BLaER1 treated with 17β-estradiol and CSF1 and Interleukin-3, amounts not matched to agents 10 nM and 100 nM (cell line): ENCODE results near the gene MTA1.
A peak's percentile ranks its signal among the peaks of the same experiment; 100 is the strongest.

Experiments
- H3K27ac ChIP-seq, 11 experiments: shearing (Covaris generic); formaldehyde crosslinking; 2 replicates each; pipeline ENCODE4 v1.8.1; 2022
- H3K27me3 ChIP-seq, 11 experiments: shearing (Covaris generic); formaldehyde crosslinking; 2 replicates each; pipeline ENCODE4 v1.8.1; 2022
- H3K36me3 ChIP-seq, 11 experiments: shearing (Covaris generic); formaldehyde crosslinking; 2 replicates each; pipeline ENCODE4 v1.8.1; 2022
- H3K4me1 ChIP-seq, 10 experiments: shearing (Covaris generic); formaldehyde crosslinking; 2 replicates each; pipeline ENCODE4 v1.8.1; 2022
- H3K4me2 ChIP-seq, 11 experiments: shearing (Covaris generic); formaldehyde crosslinking; 2 replicates each; pipeline ENCODE4 v1.8.1; 2022
- H3K4me3 ChIP-seq, 10 experiments: shearing (Covaris generic); formaldehyde crosslinking; 2 replicates each; pipeline ENCODE4 v1.8.1; 2022
- H3K9ac ChIP-seq, 11 experiments: shearing (Covaris generic); formaldehyde crosslinking; 2 replicates each; pipeline ENCODE4 v1.8.1; 2022
- H3K9me3 ChIP-seq, 11 experiments: shearing (Covaris generic); formaldehyde crosslinking; replicated peaks in 1 of 11; 2 replicates each; pipeline ENCODE4 v1.8.1; 2022
- H4K20me1 ChIP-seq, 11 experiments: shearing (Covaris generic); formaldehyde crosslinking; 2 replicates each; pipeline ENCODE4 v1.8.1; 2022
- Cebpa-rat ChIP-seq, 11 experiments: shearing (Covaris generic); IDR thresholded peaks; 2 replicates each; pipeline ENCODE4 v1.8.1; 2022

Gene MTA1

DNA sequence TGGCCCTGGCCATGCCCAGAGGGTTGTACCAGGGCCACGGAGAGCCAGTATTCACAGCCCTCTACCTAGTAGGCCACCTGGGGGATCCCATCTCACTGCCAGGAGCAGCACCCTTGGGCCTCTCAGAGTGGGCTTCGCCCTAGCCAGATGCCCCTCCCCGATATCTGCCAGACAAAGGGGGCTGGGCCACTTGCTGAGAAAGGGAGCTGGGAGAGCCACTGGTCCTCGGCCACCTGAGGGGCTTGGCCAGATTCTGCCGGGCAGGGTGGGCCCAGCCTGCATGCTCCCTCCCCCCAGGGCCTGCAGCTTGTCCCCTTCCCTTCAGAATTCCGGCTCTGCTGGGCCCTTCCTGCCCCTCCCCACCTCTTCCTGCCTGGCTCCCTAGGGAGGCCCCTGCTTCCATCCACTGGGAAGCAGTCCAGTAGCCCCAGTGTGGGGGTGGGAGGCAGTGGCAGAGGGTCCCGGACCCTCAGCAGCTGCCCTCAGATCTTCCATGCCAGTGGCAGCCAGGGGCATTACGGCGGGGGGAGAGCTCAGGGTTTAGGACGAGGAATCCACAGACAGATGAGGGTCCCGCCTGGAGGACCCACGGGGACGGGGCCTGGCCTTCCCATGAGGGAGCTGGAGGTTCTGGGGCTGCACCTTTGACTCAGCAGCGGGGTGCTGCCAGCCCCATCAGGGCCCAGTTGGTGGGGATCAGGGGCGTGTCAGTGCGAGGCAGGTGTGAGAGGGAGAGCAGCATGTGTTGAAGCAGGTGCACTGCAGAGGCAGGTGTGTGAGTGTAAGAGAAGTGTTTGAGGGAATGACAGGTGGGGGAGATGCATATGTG is 57.4 kb downstream of the MTA1 start:
- Histone ChIP-seq H3K4me1 (peaks cover 50 to 82% (median 75%) of the 10 kb centered on the region in 10 experiments), H3K4me3 (peak overlapping the region in 8 of 10 experiments; percentile 20 to 81 (median 72); a peak in 12 of 20 replicates), H4K20me1 (peaks cover 0 to 76% (median 46%) of the 10 kb centered on the region in 11 experiments; a peak in 19 of 22 replicates), H3K27ac (no peak overlapping the region), H3K4me2 (peak overlapping the region; percentile 88 to 100 (median 99)), H3K9ac (peak overlapping the region in 6 of 11 experiments; percentile 66 to 80 (median 72); a peak in 5 of 22 replicates), H3K27me3 (peaks cover 49 to 62% (median 61%) of the 10 kb centered on the region in 11 experiments), H3K9me3 (peaks cover 0 to 6% (median 0%) of the 10 kb centered on the region in 11 experiments; a peak in 2 of 22 replicates), H3K36me3 (no peaks in the 10 kb centered on the region)
- no peak for TF ChIP-seq Cebpa-rat (IDR thresholded peaks at IDR 0.05)

DNA sequence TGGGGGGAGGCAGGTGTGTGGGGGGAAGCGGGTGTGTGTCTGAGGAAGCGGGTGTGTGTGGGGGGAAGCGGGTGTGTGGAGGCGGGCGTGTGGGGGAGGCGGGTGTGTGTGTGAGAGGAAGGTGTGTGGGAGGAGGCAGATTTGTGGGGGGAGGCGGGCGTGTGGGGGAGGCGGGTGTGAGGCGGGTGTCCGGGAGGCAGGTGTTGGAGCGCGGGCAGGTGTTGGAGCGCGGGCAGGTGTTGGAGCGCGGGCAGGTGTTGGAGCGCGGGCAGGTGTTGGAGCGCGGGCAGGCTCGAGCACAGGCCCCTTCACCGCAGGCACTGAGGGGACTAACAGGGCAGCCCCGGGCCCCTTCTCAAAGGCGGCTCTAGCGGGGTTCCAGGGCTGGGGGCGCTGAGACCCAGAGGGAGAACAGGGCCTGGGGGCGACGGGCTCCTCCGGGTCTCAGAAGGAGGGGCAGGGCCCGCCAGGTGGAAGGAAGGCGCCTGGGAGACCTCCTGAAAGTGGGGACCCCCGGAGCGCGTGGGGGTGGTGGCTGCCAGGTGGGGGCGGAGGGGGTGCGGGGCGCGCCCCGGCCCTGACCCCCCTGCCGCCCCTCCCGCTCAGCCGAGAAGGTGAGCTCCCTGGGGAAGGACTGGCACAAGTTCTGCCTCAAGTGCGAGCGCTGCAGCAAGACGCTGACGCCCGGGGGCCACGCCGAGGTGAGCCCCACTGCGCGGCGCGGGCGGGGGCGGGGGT is 58.2 kb downstream of the MTA1 start:
- H3K27me3 ChIP-seq, result peaks cover 49 to 62% (median 61%) of the 10 kb centered on the region in 11 experiments
- H3K36me3 ChIP-seq, result no peaks in the 10 kb centered on the region
- H3K9ac ChIP-seq, result no peak overlapping the region
- peaks cover 0 to 76% (median 38%) of the 10 kb centered on the region in 11 experiments; a peak in 19 of 22 replicates for H4K20me1 ChIP-seq
- H3K4me1 ChIP-seq, result peaks cover 51 to 82% (median 75%) of the 10 kb centered on the region in 10 experiments
- H3K4me2 ChIP-seq, result peak overlapping the region in 10 of 11 experiments; percentile 11 to 100 (median 64); a peak in 16 of 22 replicates
- no peak for TF ChIP-seq Cebpa-rat (IDR thresholded peaks at IDR 0.05)
- no peak overlapping the region for H3K27ac ChIP-seq
- H3K4me3 ChIP-seq, result no peak overlapping the region
- H3K9me3 ChIP-seq, result peaks cover 0 to 6% (median 0%) of the 10 kb centered on the region in 11 experiments; a peak in 2 of 22 replicates

DNA sequence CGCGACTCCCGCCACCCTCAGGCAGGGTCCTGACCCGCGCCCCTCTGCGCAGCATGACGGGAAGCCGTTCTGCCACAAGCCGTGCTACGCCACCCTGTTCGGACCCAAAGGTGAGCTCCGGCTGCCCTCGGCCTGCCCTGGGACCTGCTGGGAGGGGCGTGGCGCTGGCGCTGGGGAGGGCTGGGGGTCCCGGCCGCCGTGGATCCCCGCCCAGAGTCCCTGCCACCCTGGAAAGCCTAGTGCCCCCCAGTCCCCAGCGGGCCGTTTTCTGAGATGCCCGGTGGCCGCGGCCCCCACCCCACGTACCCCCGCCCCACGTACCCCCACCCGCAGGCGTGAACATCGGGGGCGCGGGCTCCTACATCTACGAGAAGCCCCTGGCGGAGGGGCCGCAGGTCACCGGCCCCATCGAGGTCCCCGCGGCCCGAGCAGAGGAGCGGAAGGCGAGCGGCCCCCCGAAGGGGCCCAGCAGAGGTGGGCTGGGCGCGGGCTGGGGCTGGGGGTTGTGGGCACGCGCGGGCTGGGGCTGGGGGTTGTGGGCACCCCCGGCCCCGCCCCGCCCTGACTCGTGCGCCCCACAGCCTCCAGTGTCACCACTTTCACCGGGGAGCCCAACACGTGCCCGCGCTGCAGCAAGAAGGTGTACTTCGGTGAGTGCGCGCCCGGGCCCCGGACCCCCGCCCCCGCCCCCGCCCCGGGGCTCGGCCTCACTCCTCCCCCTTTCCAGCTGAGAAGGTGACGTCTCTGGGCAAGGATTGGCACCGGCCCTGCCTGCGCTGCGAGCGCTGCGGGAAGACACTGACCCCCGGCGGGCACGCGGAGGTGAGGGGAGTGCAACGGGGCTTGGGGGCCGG is 59.0 kb downstream of the MTA1 start:
- Histone ChIP-seq H3K4me1 (peaks cover 55 to 82% (median 75%) of the 10 kb centered on the region in 10 experiments), H3K9me3 (peaks cover 0 to 6% (median 0%) of the 10 kb centered on the region in 11 experiments; a peak in 2 of 22 replicates), H4K20me1 (peaks cover 0 to 76% (median 35%) of the 10 kb centered on the region in 11 experiments; a peak in 15 of 22 replicates), H3K4me3 (no peak overlapping the region), H3K4me2 (peak overlapping the region in 10 of 11 experiments; percentile 11 to 49 (median 32); a peak in 11 of 22 replicates), H3K27me3 (peaks cover 49 to 62% (median 61%) of the 10 kb centered on the region in 11 experiments), H3K9ac (no peak overlapping the region), H3K27ac (no peak overlapping the region), H3K36me3 (no peaks in the 10 kb centered on the region)
- TF ChIP-seq Cebpa-rat (IDR thresholded peaks at IDR 0.05), result no peak

- Histone ChIP-seq H3K27me3 (peaks cover 49 to 62% (median 61%) of the 10 kb centered on the region in 11 experiments), H4K20me1 (peaks cover 0 to 76% (median 33%) of the 10 kb centered on the region in 11 experiments; a peak in 15 of 22 replicates), H3K4me3 (no peak overlapping the region), H3K9ac (no peak overlapping the region), H3K36me3 (no peaks in the 10 kb centered on the region), H3K4me2 (peak overlapping the region in 3 of 11 experiments; percentile 12 to 100 (median 28); a peak in 2 of 22 replicates), H3K4me1 (peaks cover 54 to 86% (median 80%) of the 10 kb centered on the region in 10 experiments), H3K9me3 (peaks cover 0 to 6% (median 0%) of the 10 kb centered on the region in 11 experiments; a peak in 2 of 22 replicates), H3K27ac (no peak overlapping the region)
- no peak for TF ChIP-seq Cebpa-rat (IDR thresholded peaks at IDR 0.05)
These were observed 60.0 kb downstream of the MTA1 start for GRCh38 chr14:105479431-105480158.

DNA sequence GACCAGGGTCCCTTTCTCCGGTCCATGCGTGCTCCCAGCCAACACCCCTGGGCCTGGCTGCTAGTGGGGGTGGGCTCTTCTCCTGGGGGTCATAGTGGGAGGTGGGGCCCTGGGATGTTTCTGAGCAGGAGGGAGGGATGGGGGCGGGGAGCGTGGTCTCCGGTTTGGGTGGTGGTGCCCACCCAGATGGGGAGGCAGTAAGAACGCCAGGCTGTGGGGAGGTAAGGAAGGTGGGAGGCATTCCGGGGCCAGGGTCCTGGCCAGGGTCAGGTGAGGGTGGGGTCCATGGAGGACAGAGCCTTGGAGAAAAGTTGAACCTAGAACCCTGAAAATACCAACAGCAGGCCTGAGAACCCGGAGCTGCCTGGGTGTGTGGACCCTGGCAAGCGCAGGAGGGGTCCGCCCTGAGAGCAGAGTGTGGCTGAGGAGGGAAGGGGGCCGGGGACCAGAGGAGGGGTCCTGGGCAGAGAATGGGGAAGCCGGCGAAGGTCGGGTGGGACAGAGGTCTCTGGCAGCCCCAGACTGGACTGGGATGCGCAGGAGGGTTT is 60.6 kb downstream of the MTA1 start:
- peaks cover 54 to 86% (median 81%) of the 10 kb centered on the region in 10 experiments for H3K4me1 ChIP-seq
- H3K9me3 ChIP-seq, result peaks cover 0 to 6% (median 0%) of the 10 kb centered on the region in 11 experiments; a peak in 2 of 22 replicates
- no peak overlapping the region for H3K4me3 ChIP-seq
- peak overlapping the region in 2 of 11 experiments; percentile 90 to 98; a peak in 2 of 22 replicates for H3K27ac ChIP-seq
- no peak for TF ChIP-seq Cebpa-rat (IDR thresholded peaks at IDR 0.05)
- H3K4me2 ChIP-seq, result peak overlapping the region; percentile 96 to 100 (median 100)
- H3K9ac ChIP-seq, result peak overlapping the region in 4 of 11 experiments; percentile 73 to 90 (median 79); a peak in 3 of 22 replicates
- peaks cover 43 to 62% (median 57%) of the 10 kb centered on the region in 11 experiments for H3K27me3 ChIP-seq
- H3K36me3 ChIP-seq, result no peaks in the 10 kb centered on the region
- peaks cover 0 to 70% (median 29%) of the 10 kb centered on the region in 11 experiments; a peak in 15 of 22 replicates for H4K20me1 ChIP-seq

GRCh38 chr14:105480807-105481801 is 61.5 kb downstream of the MTA1 start:
- Histone ChIP-seq H4K20me1 (peaks cover 0 to 65% (median 25%) of the 10 kb centered on the region in 11 experiments; a peak in 15 of 22 replicates), H3K27ac (peak overlapping the region; percentile 75 to 98 (median 86)), H3K9ac (peak overlapping the region; percentile 73 to 90 (median 78)), H3K4me3 (peak overlapping the region; percentile 45 to 69 (median 55)), H3K27me3 (peaks cover 43 to 62% (median 57%) of the 10 kb centered on the region in 11 experiments), H3K4me1 (peaks cover 53 to 86% (median 81%) of the 10 kb centered on the region in 10 experiments), H3K9me3 (peaks cover 0 to 6% (median 0%) of the 10 kb centered on the region in 11 experiments; a peak in 2 of 22 replicates), H3K4me2 (peak overlapping the region; percentile 96 to 100 (median 100)), H3K36me3 (no peaks in the 10 kb centered on the region)
- TF ChIP-seq Cebpa-rat (IDR thresholded peaks at IDR 0.05), result no peak
